GM15510 (cell line): Measurements from ENCODE around the gene MYH11.

Experiments
- POLR2A ChIP-seq: IDR thresholded peaks from 3 replicates; pipeline ENCODE4 v1.6.1; 2011; ENCODE audit warnings: borderline replicate concordance; ENCODE audit not compliant: insufficient read length; ENCODE audit errors: extremely low read depth

The MYH11 gene

GRCh38 chr16:15810411-15810810, 46.4 kb downstream of the MYH11 start:
- no peak for TF ChIP-seq POLR2A

DNA sequence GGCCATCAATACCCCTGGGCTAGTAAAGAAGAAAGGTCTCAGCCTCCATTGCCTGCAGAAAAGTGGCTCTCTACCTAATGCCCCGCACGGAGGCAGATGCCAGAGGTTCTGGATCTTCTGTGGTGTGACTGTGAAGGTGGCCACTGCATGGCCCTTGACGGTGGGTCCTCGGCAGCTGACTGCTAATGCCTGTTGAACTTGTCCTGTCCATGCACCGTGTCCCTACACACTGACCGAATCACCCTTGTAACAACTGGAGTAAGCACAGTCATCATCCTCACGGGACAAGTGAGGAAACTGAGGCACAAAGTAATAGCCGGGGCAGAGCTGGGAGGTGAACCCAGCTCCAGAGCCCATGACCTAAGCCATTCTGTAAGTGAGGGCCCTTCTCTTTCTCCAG, 48.8 kb downstream of the MYH11 start:
- no peak for TF ChIP-seq POLR2A

- TF ChIP-seq POLR2A = no peak
These were observed 49.2 kb downstream of the MYH11 start for GRCh38 chr16:15807603-15808009.

DNA sequence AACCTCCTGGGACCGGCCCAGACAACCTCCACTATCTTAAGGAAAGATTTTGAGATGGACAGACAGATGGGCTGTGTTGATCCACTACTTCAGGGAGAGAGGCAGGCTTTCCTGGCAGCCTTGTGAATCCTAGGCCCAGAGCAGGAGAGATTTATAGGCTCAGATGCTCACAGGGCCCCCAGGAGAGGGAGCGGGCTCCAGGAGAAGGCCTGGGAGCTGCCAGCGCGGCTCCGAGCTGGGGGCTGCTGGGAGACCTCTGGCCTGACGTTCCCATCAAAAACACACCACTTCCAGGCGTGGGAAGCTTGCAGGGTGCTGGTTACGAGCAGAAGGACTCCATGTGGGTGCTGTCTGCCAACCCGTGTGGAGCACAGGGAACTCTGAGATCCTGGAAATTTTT, 53.2 kb downstream of the MYH11 start:
- no peak for TF ChIP-seq POLR2A

- no peak for TF ChIP-seq POLR2A
These were observed 56.9 kb downstream of the MYH11 start for GRCh38 chr16:15799851-15800495.

GRCh38 chr16:15798671-15799070, 58.2 kb downstream of the MYH11 start:
- no peak for TF ChIP-seq POLR2A

DNA sequence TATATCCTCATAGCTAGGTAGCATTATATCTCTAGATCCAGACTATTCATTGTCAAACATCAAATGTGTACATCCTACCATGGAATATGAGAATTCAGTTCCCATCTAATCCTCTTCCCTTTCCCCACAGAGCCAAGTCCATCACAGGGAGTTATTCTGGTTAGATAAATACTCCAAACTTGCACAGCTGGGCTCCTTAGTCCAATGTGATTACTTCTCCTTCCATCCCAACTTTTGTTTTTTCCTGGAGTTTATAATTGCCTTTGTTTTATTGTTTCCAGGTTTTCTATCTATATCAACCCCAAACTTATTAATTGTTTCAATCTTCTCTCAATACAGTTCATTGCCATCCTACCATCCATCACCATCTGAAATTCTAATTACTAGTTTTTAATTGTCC, 59.9 kb downstream of the MYH11 start:
- no peak for TF ChIP-seq POLR2A

GRCh38 chr16:15795615-15796014, 61.2 kb downstream of the MYH11 start:
- no peak for TF ChIP-seq POLR2A

GRCh38 chr16:15792563-15792971, 64.3 kb downstream of the MYH11 start:
- no peak for TF ChIP-seq POLR2A

DNA sequence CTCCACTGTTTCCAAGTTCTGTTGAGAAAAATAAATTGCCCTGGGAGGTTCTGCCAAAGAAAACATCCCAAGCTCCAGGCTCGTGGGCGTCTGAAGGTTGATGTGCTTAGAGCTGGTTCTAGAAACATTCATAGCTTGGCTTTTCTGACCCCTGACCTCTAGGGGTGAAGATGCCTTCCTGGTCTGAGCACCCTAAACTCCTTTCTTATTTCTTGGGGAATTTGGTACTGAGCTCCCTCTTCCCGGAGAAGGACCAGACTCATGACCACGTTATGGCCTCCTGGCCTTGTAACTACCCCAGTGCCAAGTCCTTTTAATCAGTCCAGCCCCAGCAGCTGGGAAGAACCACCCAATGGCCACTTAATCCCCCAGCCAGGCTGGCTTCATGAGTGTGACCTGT, 66.4 kb downstream of the MYH11 start:
- no peak for TF ChIP-seq POLR2A

DNA sequence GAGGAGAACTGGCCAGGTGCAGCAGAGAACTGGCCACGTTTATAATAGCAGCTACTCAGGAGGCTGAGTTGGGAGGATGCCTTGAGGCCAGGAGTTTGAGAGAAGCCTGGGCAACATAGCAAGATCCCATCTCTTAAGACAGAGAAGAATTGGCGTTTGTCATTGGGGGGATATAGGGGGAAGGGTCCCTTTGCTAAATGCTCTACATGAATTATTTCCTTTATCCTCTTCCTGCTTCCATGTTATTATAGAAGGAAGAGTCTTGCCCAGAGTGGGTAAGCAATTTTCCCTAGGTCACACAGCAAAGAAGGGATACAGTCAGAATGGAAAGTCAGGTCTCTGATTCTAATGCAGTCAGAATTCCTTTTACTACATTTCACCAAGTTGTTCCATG, 68.0 kb downstream of the MYH11 start:
- no peak for TF ChIP-seq POLR2A

DNA sequence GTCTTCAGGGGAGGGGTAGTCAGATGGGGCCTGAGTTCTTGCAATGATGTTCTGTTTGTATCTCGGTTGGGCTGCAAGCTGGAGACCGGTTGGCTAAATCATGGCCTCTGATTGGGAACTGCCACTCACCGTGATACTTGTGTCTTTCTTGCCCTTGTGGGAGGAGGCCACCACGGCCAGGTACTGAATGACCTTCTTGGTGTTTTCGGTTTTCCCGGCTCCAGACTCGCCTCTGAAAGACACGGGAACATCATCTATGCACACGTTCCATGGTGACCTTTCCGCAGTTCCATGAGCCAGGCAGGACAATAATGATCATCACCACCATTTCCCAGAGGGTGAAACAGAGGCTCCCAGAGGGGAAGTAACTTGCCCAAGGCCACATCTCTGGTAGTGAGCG, 70.3 kb downstream of the MYH11 start:
- no peak for TF ChIP-seq POLR2A

DNA sequence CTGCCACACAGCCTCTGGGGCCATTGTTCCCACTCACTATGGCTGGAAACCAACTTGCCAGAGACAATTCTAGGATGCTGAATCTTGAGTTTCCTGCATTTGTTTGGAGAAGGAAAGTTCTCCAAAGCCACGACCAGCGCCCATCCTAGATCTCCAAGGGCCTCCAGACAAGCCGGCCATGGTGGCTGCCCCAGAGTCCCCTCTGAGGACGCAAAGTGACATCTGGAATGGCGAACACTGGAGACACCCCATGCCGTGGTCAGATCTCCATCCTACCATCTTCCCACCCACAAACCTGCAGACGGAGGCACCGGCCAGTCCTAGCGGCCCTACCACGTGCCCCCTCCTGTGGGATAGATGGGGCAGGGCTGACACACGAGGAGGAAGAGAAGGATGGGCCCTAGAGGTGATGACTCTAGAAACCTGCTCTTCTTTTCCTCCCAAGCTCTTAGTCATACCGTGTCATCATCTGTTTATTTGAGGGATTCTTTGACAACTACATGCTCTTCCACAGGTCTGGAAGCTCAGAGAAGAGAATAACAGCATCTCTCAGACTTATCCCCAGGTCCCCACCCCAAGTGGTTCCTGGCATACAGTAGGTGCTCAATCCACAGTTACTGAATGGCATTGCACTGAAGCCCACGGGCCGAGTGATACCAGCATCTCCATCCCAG, 71.3 kb downstream of the MYH11 start:
- TF ChIP-seq POLR2A = no peak

- no peak for TF ChIP-seq POLR2A
These were observed 72.8 kb downstream of the MYH11 start for GRCh38 chr16:15783985-15784384.

- TF ChIP-seq POLR2A = no peak
These were observed 74.1 kb downstream of the MYH11 start for GRCh38 chr16:15782573-15783365.

DNA sequence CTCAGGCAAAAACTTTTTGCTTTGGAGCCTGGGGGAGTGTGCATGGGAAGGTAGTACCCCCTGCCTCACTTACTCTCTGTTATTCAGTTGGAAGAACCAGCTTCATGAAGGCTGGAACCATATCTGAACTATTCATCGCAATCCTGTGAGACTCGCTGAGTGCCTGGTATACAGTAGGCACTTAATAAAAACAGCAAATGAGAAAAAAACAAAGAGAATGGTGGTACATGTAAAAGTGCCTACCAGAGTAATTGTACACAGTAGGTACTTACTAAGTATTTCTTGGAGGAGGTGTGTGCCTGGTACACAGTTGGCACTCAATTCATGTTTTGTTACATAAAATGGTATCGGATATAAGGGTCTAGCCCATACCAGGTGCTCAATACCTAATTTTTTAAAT, 75.2 kb downstream of the MYH11 start:
- no peak for TF ChIP-seq POLR2A
